Prostate gland (tissue), 2 donors: ENCODE results near the gene WWOX. TPM values are rescaled to one million over a fixed set of nuclear protein-coding genes. Genes with fewer than 3 reads are reported as not detected.

Experiments used
- DNase-seq: peaks from one replicate; pipeline ENCODE4 v3.0.0-alpha.2; 2019; ENCODE audit warnings: low spot score
- H3K27ac ChIP-seq, 2 donors: fragments of 200-600 bp; sonication (generic); 2 replicates each; pipeline ENCODE4 v1.5.1; 2017 to 2019
- H3K27me3 ChIP-seq: fragments of 200-600 bp; sonication (generic); replicated peaks from 2 replicates; pipeline ENCODE4 v1.5.1; 2019; ENCODE audit not compliant: insufficient read depth
- H3K36me3 ChIP-seq, 2 donors: fragments of 200-600 bp; sonication (generic); 1 replicate in 1 of 2; 2 replicates in 1 of 2; pipeline versions ENCODE4 v1.5.1 to v1.8.1; 2017 to 2019
- H3K4me1 ChIP-seq: fragments of 200-600 bp; sonication (generic); replicated peaks from 2 replicates; pipeline ENCODE4 v1.5.1; 2019
- H3K4me3 ChIP-seq, 2 donors: fragments of 200-600 bp; sonication (generic); 2 replicates each; pipeline ENCODE4 v1.5.1; 2017 to 2019
- H3K9me3 ChIP-seq: fragments of 200-600 bp; sonication (generic); 2 replicates; pipeline ENCODE4 v1.5.1; 2017
- CTCF ChIP-seq, 4 experiments: fragments of 200-600 bp in 2 of 4; fragments of 450-650 bp in 2 of 4; sonication (generic) in 2 of 4; IDR thresholded peaks; 1 replicate in 3 of 4; 2 replicates in 1 of 4; pipeline ENCODE4 v1.5.1; 2016 to 2019; ENCODE audit warnings: antibody characterized with exemption in 4 of 4, mild to moderate bottlenecking in 2 of 4, moderate library complexity in 2 of 4
- POLR2A ChIP-seq: fragments of 450-650 bp; IDR thresholded peaks from one replicate; pipeline ENCODE4 v1.6.1; 2016; ENCODE audit warnings: antibody characterized with exemption, mild to moderate bottlenecking
- POLR2AphosphoS5 ChIP-seq: sonication (generic); formaldehyde crosslinking; IDR thresholded peaks from one replicate; pipeline ENCODE4 v1.6.1; 2017; ENCODE audit warnings: antibody characterized with exemption
- WGBS: methylation state at CpG from one replicate; pipeline ENCODE4 v1.1.5; 2018; 5-methylcytosine and 5-hydroxymethylcytosine counted together
- intact Hi-C: fragments of 100-400 bp; cut with DNase I; formaldehyde crosslinking; loops from one replicate; pipeline ENCODE4 v1.14.2; 2022
- total RNA-seq, 2 donors: library from RNA; depleted of rRNA; stranded (reverse); fragments of >200 nt; gene quantifications; one replicate each; pipeline ENCODE4 v1.1.0, GENCODE V29; 2016

WWOX gene
- total RNA-seq, 2 donors from 2014 or later, result 93.2 to 99.4 TPM

- WGBS, result 10% methylated on average over 12 of the region's 12 CpGs
- DNase-seq, result no peak
Measured at GRCh38 chr16:78100112-78100467, 636 bp downstream of the WWOX start.

GRCh38 chr16:78102122-78102660, 2.7 kb downstream of the WWOX start:
- H3K4me1 ChIP-seq, result peaks cover 5% of the 10 kb centered on the region
- H3K36me3 ChIP-seq, result no peaks in the 10 kb centered on the region
- H3K27ac ChIP-seq, result no peak overlapping the region
- TF ChIP-seq POLR2AphosphoS5 (no peak), POLR2A (no peak), CTCF (IDR thresholded peaks at IDR 0.05) (no peak)
- no peaks in the 10 kb centered on the region for H3K9me3 ChIP-seq
- DNase-seq, result no peak
- WGBS, result 51% methylated on average over 5 of the region's 5 CpGs
- H3K4me3 ChIP-seq, result no peak overlapping the region
- no peaks in the 10 kb centered on the region for H3K27me3 ChIP-seq
- intact Hi-C loops, result no loop called here

More at GRCh38 chr16:78100112-78100467, 636 bp downstream of the WWOX start:
- no peak for TF ChIP-seq POLR2AphosphoS5
- TF ChIP-seq CTCF (IDR thresholded peaks at IDR 0.05), result peak; percentile 70 to 87 (median 81)
- Histone ChIP-seq H3K27me3 (no peaks in the 10 kb centered on the region), H3K9me3 (no peaks in the 10 kb centered on the region), H3K4me3 (peak overlapping the region; percentile 56 to 79), H3K27ac (peak overlapping the region; percentile 77 to 82), H3K4me1 (peaks cover 3% of the 10 kb centered on the region), H3K36me3 (no peaks in the 10 kb centered on the region)
- intact Hi-C loops, result no loop called here

- H3K4me1 ChIP-seq, result peaks cover 5% of the 10 kb centered on the region
- WGBS, result 60% methylated on average over 11 of the region's 11 CpGs
- no peak for TF ChIP-seq POLR2AphosphoS5
- TF ChIP-seq POLR2A, result no peak
- no peak for TF ChIP-seq CTCF (IDR thresholded peaks at IDR 0.05)
Measured at GRCh38 chr16:78102865-78103264, 3.4 kb downstream of the WWOX start.

GRCh38 chr16:78105517-78105916, 6.1 kb downstream of the WWOX start:
- peak; percentile 57 for TF ChIP-seq POLR2AphosphoS5
- TF ChIP-seq POLR2A, result no peak
- DNase-seq, result peak; percentile 37
- intact Hi-C loops, result no loop called here
- H3K36me3 ChIP-seq, result no peaks in the 10 kb centered on the region
- peaks cover 5% of the 10 kb centered on the region for H3K4me1 ChIP-seq
- H3K9me3 ChIP-seq, result no peaks in the 10 kb centered on the region
- H3K27ac ChIP-seq, result peak overlapping the region; percentile 15 to 32
- 38% methylated on average over 4 of the region's 4 CpGs for WGBS
- no peak overlapping the region for H3K4me3 ChIP-seq
- no peaks in the 10 kb centered on the region for H3K27me3 ChIP-seq

More at GRCh38 chr16:78102865-78103264, 3.4 kb downstream of the WWOX start:
- no peak overlapping the region for H3K4me3 ChIP-seq
- DNase-seq, result no peak
- no peaks in the 10 kb centered on the region for H3K9me3 ChIP-seq
- H3K27ac ChIP-seq, result no peak overlapping the region
- H3K36me3 ChIP-seq, result no peaks in the 10 kb centered on the region
- intact Hi-C loops, result no loop called here
- H3K27me3 ChIP-seq, result no peaks in the 10 kb centered on the region

- Histone ChIP-seq H3K36me3 (no peaks in the 10 kb centered on the region), H3K9me3 (no peaks in the 10 kb centered on the region), H3K4me1 (peaks cover 5% of the 10 kb centered on the region), H3K27me3 (no peaks in the 10 kb centered on the region), H3K27ac (no peak overlapping the region), H3K4me3 (no peak overlapping the region)
- intact Hi-C loops, result no loop called here
- 75% methylated on average over 8 of the region's 8 CpGs for WGBS
- DNase-seq, result no peak
- TF ChIP-seq POLR2A, result no peak
- no peak for TF ChIP-seq CTCF (IDR thresholded peaks at IDR 0.05)
- TF ChIP-seq POLR2AphosphoS5, result no peak
Measured at GRCh38 chr16:78106686-78107085, 7.2 kb downstream of the WWOX start.
